GM21447 (cell line): ENCODE measurements around the gene NELL1.

ENCODE experiments used
- ATAC-seq: cut with Tn5 transposase; IDR thresholded peaks from one replicate; pipeline ENCODE4 v1.9.1; 2021; ENCODE audit not compliant: unreplicated experiment

The NELL1 gene

GRCh38 chr11:20937826-20938225, 268.4 kb downstream of the NELL1 start:
- ATAC-seq, result no peak

DNA sequence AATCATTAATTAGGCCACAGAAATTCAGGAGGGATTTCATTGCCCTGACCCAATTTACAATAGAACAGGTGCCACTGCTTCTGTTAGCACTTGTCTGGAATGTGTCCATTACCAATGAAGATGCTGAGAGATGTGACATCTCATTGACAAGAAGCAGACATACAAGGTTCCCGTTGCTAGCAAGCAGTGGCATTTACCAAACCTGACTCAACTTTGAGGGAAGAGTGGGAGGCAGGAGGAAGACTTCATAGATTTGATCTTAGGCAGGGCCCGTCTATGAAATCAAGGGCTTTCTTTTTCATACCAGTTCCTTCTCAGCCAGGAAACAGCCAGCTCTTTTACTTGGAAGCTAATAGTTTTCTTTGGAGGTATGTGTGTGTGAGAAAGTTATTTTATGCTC, 280.2 kb downstream of the NELL1 start:
- ATAC-seq, result no peak

DNA sequence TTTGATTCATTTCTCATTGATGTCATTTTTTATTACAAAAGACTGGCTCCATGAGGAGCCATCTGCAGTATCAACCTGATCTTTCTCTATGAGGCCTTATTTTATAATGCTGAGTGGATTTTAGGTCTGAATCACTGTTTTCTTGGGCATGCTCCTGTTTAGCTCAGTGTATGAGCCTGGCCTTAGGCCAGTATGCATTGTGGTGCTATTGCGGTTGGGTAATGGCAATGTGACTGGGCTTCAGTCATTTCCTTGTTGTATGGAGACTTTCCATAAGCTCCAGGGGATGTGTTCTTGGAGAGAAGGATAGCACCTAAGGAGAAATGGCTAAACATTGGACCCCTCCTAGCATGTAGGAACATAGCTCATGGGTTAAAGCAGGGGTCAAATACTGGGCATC, 293.2 kb downstream of the NELL1 start:
- no peak for ATAC-seq

DNA sequence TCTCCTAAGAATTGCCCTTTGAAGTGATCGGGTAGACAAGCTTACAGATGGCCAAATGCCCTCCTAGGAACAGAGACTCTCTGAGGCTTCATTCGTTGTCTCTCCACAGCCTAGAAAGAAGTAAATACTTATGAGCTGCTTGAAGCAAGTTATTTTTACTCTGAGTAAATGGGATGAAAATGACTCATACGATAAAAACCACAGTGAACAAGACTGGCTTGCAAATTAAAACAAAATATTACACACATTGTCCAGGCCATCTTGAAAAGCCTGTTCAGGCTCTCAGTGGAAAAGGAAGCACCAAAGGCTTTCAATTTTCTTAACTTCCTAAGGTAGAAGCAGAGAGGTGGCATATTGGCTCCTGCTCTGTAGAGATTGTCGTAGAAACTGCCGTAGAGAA, 294.2 kb downstream of the NELL1 start:
- no peak for ATAC-seq

- ATAC-seq, result no peak
Observed at GRCh38 chr11:20964985-20965384, 295.6 kb downstream of the NELL1 start.

DNA sequence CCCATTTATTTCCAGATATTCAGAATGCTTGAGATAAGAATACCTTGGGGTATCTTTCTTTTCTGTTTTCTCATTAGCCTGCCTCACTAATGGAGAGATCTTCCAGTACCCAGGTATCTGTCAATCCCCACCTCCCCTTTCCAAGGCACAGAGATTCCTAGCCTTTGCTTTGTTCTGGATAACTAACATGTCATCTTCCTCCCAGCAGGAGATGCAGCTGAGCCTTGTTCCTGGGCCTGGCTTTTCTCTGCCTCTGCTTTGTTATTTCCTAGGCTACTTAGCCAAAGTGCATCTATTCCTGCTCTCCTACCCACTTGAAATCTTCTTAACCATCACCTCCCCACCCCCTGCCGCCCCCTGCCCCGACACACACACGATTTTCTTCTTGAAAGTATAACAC, 297.1 kb downstream of the NELL1 start:
- ATAC-seq, result no peak

DNA sequence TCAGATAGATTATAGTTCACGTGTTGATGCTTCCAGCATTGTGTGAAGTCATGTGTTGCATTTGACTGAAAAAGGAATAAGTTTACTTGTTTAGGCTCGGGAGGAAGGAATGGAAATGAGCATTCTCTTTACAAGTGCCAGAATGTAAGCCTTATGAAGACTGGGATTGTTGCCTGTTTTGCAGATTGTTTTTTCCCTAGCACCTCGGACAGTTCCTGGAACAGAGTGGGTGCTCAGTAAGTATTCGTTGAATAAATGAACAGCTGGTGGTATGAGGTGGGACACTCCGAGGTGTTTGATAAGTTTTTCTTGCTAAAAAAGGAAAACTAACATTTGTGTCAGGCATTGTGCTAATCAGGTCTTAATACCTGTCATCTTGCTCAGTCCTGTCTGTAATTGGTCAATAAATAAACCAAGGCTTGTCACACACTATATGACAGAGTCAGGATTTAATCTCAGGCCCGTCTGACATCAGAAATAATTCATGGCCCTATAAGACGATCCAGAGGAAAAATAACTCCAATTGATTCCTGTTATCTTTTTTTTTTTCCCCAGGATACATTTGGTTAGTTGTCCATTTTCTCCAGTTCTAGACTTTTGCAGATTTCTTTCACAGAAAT, 304.7 kb downstream of the NELL1 start:
- no peak for ATAC-seq

DNA sequence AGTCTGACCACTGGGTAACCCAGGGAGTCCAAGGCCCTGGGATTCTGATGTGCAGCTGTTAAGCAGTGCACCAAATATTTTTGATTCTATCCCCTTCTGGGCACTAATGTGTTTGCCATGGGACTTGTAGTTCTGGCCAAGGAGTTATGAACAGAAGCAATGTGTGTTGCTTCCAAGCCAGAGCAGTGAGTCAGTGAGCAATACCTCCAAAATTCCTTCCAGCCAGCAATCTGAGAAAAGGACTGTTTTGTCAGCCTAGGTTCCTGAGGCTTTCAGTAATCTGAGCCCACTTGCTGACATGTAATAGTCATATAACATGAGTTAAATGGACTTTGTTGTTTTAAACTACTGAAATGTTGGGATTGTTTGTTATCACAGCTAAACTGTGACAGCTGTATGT, 311.4 kb downstream of the NELL1 start:
- no peak for ATAC-seq

GRCh38 chr11:20990447-20990846, 321.1 kb downstream of the NELL1 start:
- ATAC-seq, result no peak

DNA sequence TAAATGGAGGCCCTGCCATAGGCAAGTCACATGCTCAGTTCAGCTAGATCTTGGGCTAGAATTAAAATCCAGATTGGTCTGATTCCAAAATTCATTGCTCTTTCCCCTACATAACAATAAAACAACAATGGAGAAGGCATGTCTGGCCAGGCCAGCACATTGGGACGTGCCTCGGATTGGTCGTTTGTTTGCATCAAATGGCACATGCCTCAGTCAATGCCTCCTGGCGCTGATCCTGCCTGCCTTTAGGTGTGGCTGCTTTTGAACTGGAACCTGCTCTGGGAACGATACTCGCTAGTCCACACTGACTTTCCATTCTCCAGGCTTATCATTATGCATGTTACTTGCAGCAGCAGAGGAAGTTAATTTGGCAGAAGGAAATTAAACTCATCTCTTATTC, 322.1 kb downstream of the NELL1 start:
- no peak for ATAC-seq

DNA sequence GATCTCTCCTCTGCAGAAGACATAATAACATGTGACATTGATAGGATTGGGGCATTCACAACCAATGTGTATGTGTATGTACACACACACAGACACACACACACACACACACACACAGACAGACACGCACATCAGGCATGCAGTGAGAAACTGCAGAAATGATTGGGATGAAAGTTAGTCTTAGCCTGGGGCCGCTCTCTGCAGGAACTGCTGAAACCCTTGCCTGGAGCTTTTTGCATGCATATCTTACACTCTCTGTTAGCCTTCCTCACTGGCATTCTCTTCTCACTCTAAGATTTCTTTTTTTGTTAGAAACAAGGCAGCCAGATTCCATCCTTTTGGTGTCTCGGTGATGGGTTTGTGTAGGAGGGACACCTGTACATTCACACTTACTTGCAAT, 337.9 kb downstream of the NELL1 start:
- no peak for ATAC-seq

GRCh38 chr11:21018248-21018647, 348.9 kb downstream of the NELL1 start:
- no peak for ATAC-seq

DNA sequence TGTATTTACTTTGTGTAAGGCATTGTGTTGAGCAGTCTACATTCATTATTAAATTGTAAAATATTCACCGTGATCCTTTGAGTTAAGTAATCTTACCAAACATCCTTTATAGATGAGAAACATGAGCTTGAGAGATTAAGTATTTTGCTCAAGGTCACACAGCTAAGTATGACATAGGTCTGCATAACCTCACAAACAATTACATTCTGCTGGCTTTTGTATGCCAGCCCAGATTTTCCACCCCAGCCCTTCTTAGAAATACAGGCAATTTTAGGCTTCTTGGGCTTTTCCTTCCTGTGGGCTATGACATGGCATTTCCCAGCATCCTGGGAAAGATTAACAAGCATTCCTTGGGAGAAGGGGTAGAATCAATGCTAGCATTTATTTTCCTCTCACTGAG, 357.3 kb downstream of the NELL1 start:
- no peak for ATAC-seq

GRCh38 chr11:21037850-21038249, 368.5 kb downstream of the NELL1 start:
- no peak for ATAC-seq

DNA sequence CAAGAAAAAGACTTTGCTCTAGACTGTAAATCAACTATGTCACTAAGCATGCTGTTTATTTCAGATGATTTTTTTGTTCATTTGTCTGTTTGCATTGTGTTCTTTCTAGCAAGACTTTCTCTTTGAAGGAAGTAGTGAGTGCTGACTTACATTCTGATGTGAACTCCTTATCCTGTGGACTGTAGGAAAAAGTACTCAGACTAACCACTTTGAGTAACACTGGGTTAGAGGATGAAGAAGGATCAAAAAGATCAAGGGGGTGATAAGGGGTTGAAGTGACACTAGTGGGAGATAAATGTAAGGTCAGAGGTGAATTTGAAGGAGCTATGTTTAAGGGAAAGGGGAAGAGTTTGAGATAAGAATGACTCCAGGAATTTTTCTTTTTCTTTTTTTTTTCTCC, 369.4 kb downstream of the NELL1 start:
- ATAC-seq, result no peak

GRCh38 chr11:21040630-21041029, 371.2 kb downstream of the NELL1 start:
- ATAC-seq, result no peak

GRCh38 chr11:21048626-21049025, 379.2 kb downstream of the NELL1 start:
- no peak for ATAC-seq

GRCh38 chr11:21053466-21053865, 384.1 kb downstream of the NELL1 start:
- ATAC-seq, result no peak

- ATAC-seq, result no peak
Observed at GRCh38 chr11:21056644-21057043, 387.3 kb downstream of the NELL1 start.

GRCh38 chr11:21059879-21060278, 390.5 kb downstream of the NELL1 start:
- no peak for ATAC-seq

GRCh38 chr11:21066030-21066429, 396.6 kb downstream of the NELL1 start:
- no peak for ATAC-seq

GRCh38 chr11:21068886-21069285, 399.5 kb downstream of the NELL1 start:
- no peak for ATAC-seq

DNA sequence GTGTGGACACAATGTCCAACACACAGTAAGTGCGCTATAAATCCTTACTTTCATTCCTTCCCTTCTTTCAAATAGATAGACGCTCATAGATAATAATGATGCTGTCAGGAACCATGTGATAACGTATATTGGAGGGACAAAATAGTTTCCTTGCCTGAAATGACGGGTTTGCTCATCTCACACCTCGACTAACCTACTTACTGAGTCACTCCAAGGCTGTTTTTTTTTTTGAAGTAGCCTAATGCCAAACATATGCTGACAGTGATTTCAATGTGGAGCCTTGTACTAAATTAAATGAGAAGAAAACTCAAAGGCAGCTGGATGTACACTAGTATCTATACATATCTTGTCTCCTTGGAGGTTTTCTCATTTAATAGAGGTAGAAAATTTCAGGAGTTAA, 400.5 kb downstream of the NELL1 start:
- ATAC-seq, result no peak

- ATAC-seq, result no peak
Observed at GRCh38 chr11:21072558-21072957, 403.2 kb downstream of the NELL1 start.
